RCC 7860 (cell line): ENCODE data around the gene NOTCH4.
"Not testable (repeated sequence)": the region's sequence is repeated elsewhere in the genome, so short reads cannot be mapped to it uniquely, and the experiment has no call there.

Source experiments
- DNase-seq: peaks from one replicate; pipeline ENCODE4 v3.0.0-alpha.2; 2015; ENCODE audit warnings: low spot score
- FAIRE-seq: peaks from 2 replicates; lab custom pipeline; 2012; peaks lifted over from hg19 to GRCh38; lab: Jason Lieb, UNC

The NOTCH4 gene

GRCh38 chr6:32194825-32195651, 28.8 kb downstream of the NOTCH4 start:
- peak; percentile 41 for DNase-seq

GRCh38 chr6:32194388-32194787, 29.5 kb downstream of the NOTCH4 start:
- no peak for DNase-seq
- FAIRE-seq, result no peak

More at GRCh38 chr6:32194825-32195651, 28.8 kb downstream of the NOTCH4 start:
- FAIRE-seq, result no peak

DNA sequence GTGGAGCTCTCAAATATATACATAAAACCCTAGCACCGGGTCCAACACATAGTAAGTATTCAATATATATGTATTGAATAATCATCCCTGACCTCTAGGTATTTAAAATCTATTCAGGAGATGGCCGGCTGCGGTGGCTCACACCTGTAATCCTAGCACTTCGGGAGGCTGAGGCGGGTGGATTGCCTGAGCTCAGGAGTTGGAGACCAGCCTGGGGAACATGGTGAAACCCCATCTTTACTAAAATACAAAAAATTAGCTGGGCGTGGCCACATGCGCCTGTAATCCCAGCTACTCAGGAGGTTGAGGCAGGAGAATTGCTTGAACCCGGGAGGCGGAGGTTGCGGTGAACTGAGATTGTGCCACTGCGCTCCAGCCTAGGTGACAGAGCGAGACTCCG, 30.8 kb downstream of the NOTCH4 start:
- not testable (repeated sequence) for FAIRE-seq, DNase-seq

GRCh38 chr6:32192608-32193039, 31.2 kb downstream of the NOTCH4 start, which contains the start of gene GPSM3:
Gene GPSM3 (minus strand): TSS chr6:32192643. CDS start chr6:32192513, 130 bp downstream.
- no peak for FAIRE-seq
- no peak for DNase-seq

DNA sequence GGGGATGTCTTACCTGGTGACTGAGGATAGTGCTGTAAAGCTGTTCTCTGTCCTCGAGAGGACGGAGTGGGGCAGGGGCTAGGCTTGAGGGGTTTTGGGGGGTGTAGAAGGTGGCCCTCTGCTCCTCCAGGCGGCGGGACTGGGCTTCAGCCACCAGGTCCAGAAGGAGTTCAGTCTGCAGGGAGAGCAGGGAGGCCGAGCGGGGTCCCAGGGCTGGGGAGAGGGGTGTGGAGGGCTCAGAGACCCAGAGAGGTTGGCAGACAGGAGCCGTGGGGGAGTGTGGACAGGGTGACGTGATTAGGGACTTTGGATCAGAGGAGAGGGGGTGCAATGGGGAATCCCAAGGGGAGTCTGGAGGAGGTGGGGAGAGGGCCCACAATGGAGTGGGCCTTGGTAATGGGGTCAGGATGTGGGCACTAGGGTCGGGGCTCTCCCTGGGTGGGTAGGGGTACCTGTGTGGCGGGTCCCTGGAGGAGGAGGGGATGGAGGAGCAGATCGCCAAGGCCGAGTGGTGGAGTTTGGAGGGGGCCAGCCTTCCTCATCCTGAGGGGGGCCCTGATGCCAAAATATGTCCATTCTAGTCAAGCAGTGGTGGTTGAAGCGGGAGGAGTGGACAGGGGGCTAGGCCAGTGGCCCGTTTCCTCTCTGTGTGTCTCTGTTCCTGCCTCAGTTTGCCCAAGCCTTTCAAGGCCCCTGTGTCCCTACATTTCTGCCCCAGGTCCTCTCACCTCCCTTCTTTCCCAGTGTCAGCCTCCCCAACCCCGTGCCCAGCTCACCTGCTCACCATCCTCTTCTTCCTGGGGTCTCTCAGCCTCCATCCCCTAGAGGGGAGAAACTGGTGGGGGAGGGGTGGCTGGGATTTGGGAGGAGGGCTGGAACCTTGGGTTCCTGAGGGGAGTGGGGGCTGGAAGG, 31.9 kb downstream of the NOTCH4 start:
- FAIRE-seq, result no peak

DNA sequence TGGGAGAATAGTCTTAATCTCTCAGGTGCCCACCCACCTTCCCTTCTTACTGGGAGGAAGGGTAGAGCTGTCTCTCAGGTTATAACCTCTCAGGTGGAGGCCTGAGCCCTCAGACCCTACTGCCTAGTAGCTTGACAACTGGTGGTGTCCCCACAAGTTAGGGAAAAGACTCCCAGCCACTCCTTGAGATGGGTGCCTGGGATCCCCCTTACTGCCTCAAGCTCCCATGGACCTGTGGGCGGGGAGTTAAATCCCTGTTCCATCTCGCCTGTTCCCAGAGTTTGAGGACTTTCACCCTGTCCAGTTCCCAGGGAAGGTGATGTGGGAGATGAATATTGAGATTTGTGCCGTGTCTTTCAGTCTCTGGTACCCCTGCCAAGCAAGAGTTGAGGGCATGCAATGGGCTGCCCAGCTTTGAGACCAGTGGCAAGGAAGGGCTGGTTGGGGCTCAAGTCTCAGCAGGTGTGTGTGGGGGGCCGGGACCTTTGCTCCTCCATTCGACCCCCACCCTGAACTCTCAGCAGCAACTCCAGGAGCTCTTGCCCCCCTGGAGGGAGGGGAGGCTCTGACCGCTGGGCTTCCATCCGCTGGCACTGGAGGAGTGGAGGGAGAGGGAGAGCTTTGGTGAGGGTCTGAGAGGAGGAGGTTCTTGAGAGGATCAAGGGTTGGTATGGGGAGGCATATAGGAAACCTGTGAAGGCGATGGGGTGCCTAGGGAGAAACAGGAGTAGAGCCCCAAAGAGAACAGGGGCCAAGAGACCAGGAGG, 32.8 kb downstream of the NOTCH4 start:
- DNase-seq, result no peak
- FAIRE-seq, result no peak

More for the DNA sequence above, 31.9 kb downstream of the NOTCH4 start:
- DNase-seq, result no peak

- peak; percentile 69 for DNase-seq
- FAIRE-seq, result no peak
These were observed 33.6 kb downstream of the NOTCH4 start, which contains the start of gene PBX2 for GRCh38 chr6:32190054-32190851. Gene PBX2 (minus strand): TSS chr6:32190202. CDS start chr6:32189915, 287 bp downstream.

GRCh38 chr6:32189742-32190053, 34.2 kb downstream of the NOTCH4 start:
- no peak for FAIRE-seq
- DNase-seq, result no peak

DNA sequence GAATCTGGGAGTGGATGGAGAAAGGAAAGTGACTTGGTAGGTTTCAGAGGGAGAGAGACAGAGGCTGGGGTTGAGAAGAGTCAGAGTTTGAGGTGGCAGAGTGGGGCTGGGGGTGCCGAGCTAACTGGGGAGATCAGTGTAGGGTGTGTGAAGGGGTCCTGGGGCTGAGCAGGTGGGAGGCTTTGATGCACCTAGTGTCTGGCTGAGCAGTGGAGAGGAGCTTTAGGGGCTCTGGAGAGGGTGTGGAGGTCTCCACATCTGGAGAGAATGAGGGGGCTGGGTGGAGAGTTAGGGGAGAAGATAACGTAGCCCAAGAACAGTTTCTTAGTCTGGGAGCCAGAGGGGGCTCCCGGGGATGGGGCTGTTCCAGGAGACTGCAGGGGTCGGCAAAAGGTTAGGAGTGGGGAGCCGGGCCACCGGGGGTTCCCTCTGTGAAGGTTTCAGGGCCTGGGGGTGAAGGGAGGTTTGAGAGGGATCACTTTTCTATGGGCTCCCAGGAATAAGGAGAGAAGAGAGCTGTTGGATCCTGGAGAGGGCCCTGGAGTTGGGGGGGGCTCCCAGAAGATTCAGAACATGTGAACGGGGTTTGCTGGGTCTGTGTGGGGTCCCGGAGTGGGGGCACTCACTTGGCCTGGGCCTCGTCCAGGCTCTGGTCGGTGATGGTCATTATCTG, 34.7 kb downstream of the NOTCH4 start:
- FAIRE-seq, result no peak

GRCh38 chr6:32188381-32189068, 35.3 kb downstream of the NOTCH4 start:
- no peak for DNase-seq

More for the DNA sequence above, 34.7 kb downstream of the NOTCH4 start:
- DNase-seq, result no peak

GRCh38 chr6:32187725-32188380, 36.0 kb downstream of the NOTCH4 start:
- not testable (repeated sequence) for FAIRE-seq, DNase-seq

More at GRCh38 chr6:32188381-32189068, 35.3 kb downstream of the NOTCH4 start:
- FAIRE-seq, result no peak

- DNase-seq (no peak), FAIRE-seq (no peak)
These were observed 36.7 kb downstream of the NOTCH4 start for GRCh38 chr6:32187009-32187709.

DNA sequence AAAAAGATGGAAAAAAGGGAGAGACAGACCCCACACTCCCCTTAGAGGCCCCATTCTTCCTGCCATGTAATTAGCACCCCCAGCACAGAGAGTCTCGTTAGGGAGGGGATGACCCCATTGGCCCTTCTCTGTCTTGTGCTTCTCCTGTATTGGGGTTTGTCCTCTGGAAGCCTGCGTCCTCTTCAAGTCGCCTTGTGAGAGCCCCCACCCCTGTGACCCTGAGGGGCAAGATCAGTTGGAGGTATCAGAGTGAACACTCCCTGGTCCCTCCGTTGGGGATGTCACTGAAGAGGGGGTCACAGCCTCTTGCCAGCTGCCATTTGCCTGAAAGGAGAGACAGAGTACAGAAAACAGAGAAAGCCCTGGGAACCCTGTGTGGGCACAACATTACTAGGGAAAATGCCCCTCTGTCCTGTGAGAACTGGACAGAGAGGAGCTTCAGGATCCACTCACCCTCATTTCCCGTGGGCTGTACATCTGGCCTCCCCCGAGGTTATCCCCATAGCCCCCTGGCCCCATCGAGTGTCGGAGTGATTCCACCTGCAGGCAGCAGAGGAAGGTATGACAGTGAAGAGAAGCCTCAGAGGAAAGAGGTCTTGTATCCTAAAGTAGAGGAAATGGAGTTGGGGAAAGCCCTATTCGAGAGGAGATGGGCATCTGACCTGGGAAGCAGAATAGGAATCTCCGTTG, 37.6 kb downstream of the NOTCH4 start:
- not testable (repeated sequence) for FAIRE-seq, DNase-seq

DNA sequence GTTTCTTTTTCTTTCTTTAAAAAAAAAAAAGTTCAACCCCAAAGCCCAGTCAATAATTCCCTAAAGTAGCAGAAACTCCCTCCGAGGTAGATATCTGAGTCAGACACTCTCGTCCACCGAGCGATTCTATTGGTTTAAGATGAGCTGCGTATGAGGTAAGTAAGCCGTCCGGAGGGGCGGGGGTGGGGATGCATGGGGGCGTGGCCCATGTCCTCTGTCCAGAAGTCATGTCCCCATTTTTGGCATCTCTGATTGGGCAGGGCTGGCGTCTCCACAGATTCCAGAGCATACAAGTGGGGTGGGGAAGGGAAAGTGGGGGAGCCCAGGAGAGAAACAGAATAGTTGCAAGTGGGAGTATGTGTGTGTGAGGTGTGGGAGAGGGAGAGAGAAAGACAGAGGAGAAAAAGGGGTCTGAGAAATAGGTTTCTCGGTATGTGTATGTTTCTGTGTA, 38.2 kb downstream of the NOTCH4 start:
- FAIRE-seq (peak; percentile 64), DNase-seq (peak; percentile 57)

DNA sequence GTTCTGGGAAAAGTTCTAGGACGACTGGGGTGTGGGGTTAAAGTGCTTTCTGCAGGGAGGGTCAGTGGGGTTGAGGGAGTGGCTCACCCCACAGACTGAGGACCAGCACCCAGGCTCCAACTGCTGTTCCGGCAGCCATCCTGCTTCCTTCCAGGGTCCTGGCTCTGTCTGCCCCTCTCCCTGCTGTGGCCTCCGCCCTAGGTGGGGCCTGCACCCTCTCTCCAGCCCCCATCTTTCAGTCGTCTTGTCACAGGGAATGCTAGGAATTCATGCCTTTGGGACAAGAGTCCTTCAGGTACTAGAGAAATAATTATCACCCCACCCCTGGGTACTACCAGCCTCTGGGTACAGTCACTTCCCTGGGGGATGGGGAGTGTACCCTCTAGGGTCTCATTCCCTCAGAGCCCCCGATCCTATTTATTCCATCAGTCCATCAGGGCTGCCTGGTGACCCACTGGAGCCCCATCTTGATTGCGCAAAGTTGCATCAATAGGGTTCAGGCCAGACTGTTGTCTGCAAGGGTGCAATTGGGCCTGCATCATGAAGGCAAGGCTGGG, 39.7 kb downstream of the NOTCH4 start, which contains the start of gene AGER:
TSS of gene AGER (minus strand) at position 170 of the 557 bp plus-strand sequence. CDS start at position 139, 31 bp downstream.
- FAIRE-seq, result no peak
- no peak for DNase-seq

DNA sequence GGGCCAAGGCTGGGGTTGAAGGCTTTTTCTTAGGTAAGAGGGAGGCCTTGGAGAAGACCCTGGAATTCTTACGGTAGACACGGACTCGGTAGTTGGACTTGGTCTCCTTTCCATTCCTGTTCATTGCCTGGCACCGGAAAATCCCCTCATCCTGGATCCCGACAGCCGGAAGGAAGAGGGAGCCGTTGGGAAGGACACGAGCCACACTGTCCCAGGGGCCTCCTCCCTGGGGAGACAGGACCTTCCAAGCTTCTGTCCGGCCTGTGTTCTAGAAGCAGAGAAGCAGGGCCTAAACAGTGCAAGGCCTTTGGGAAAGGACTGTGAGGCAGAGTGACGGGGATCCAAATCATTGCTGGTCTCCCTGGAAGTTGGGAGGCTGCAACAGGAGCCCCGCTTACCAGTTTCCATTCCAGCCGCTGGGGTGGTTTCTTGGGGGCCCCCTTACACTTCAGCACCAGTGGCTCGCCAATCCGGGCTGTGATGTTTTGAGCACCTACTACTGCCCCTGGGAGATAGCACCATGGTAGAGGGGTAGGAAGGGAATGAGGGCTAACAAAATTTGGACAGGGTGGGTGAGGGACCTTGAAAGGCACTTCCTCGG, 40.3 kb downstream of the NOTCH4 start:
- DNase-seq (no peak), FAIRE-seq (no peak)
